DND-41 (cell line): Measurements from ENCODE around the gene P2RX2.

Experiments used
- ATAC-seq: fragments of 200-7000 bp; cut with Tn5 transposase; 3 replicates; pipeline ENCODE4 v1.9.1; 2021; ENCODE audit warnings: low read depth; ENCODE audit not compliant: insufficient read depth
- DNase-seq: peaks from one replicate; pipeline ENCODE4 v3.0.0-alpha.2; 2020
- H2AFZ ChIP-seq: 2 replicates; pipeline ENCODE4 v1.6.0; 2012; ENCODE audit warnings: low read depth, low read length
- H3K27ac ChIP-seq: 2 replicates; pipeline ENCODE4 v1.5.1; 2012; ENCODE audit warnings: low read length, inconsistent platforms
- H3K27me3 ChIP-seq: fragments of 200-600 bp; sonication (generic); 2 replicates; pipeline ENCODE4 v1.6.0; 2012; ENCODE audit warnings: low read length, mild to moderate bottlenecking, inconsistent platforms; ENCODE audit not compliant: insufficient read depth, poor library complexity
- H3K36me3 ChIP-seq: 2 replicates; pipeline ENCODE4 v1.5.1; 2012; ENCODE audit warnings: low read length, inconsistent platforms; ENCODE audit not compliant: insufficient read depth
- H3K4me1 ChIP-seq: 2 replicates; pipeline ENCODE4 v1.5.1; 2012; ENCODE audit warnings: mild to moderate bottlenecking, low read length; ENCODE audit not compliant: insufficient read depth
- H3K4me2 ChIP-seq: 2 replicates; pipeline ENCODE4 v1.6.0; 2012; ENCODE audit warnings: mild to moderate bottlenecking, moderate library complexity, low read length, inconsistent platforms; ENCODE audit not compliant: insufficient read depth
- H3K4me3 ChIP-seq, 2 experiments: fragments of 200-600 bp in 1 of 2; shearing (Covaris generic) in 1 of 2; 2 replicates each; pipeline ENCODE4 v1.5.1; 2012 to 2016; ENCODE audit warnings: inconsistent platforms in 2 of 2, low read length in 2 of 2, mild to moderate bottlenecking in 2 of 2, low read depth in 1 of 2, moderate library complexity in 1 of 2
- H3K79me2 ChIP-seq: 2 replicates; pipeline ENCODE4 v1.6.0; 2012; ENCODE audit warnings: low read length, inconsistent platforms; ENCODE audit not compliant: insufficient read depth
- H3K9ac ChIP-seq: 2 replicates; pipeline ENCODE4 v1.6.0; 2012; ENCODE audit warnings: low read depth, mild to moderate bottlenecking, inconsistent platforms, low read length, moderate library complexity
- H3K9me3 ChIP-seq: 2 replicates; pipeline ENCODE4 v1.5.1; 2012; ENCODE audit warnings: low read length, moderate library complexity, mild to moderate bottlenecking, inconsistent platforms; ENCODE audit not compliant: insufficient read depth, severe bottlenecking
- H4K20me1 ChIP-seq: 2 replicates; pipeline ENCODE4 v1.6.0; 2012; ENCODE audit warnings: low read length; ENCODE audit not compliant: insufficient read depth
- CTCF ChIP-seq: IDR thresholded peaks from 2 replicates; pipeline ENCODE4 v1.5.1; 2012; ENCODE audit warnings: borderline replicate concordance, low read length, moderate library complexity, mild to moderate bottlenecking; ENCODE audit not compliant: poor library complexity, severe bottlenecking; ENCODE audit errors: extremely low read depth
- EZH2 ChIP-seq: IDR thresholded peaks from 3 replicates; pipeline ENCODE4 v1.6.1; 2012; ENCODE audit warnings: borderline replicate concordance, low read depth, mild to moderate bottlenecking, moderate library complexity, low read length, inconsistent platforms; ENCODE audit not compliant: severe bottlenecking

Gene P2RX2

GRCh38 chr12:132578826-132579225, 39.8 kb upstream of the P2RX2 start:
- ATAC-seq, result no peak
- Histone ChIP-seq H3K36me3 (peaks cover 68% of the 10 kb centered on the region), H4K20me1 (peaks cover 14% of the 10 kb centered on the region; the same call in 1 of the 2 replicates), H3K27ac (no peak overlapping the region), H3K4me2 (no peak overlapping the region), H3K27me3 (no peaks in the 10 kb centered on the region), H3K4me3 (no peak overlapping the region), H3K9me3 (no peaks in the 10 kb centered on the region), H2AFZ (no peak overlapping the region), H3K9ac (no peak overlapping the region), H3K4me1 (no peaks in the 10 kb centered on the region), H3K79me2 (no peaks in the 10 kb centered on the region)
- TF ChIP-seq EZH2, result no peak
- no peak for TF ChIP-seq CTCF
- no peak for DNase-seq

GRCh38 chr12:132579744-132580143, 38.8 kb upstream of the P2RX2 start:
- Histone ChIP-seq H3K36me3 (peaks cover 61% of the 10 kb centered on the region), H2AFZ (no peak overlapping the region), H3K79me2 (no peaks in the 10 kb centered on the region), H3K4me3 (no peak overlapping the region), H3K9me3 (no peaks in the 10 kb centered on the region), H3K9ac (no peak overlapping the region), H4K20me1 (peaks cover 12% of the 10 kb centered on the region; the same call in 1 of the 2 replicates), H3K4me2 (no peak overlapping the region), H3K27me3 (no peaks in the 10 kb centered on the region), H3K4me1 (no peaks in the 10 kb centered on the region), H3K27ac (no peak overlapping the region)
- ATAC-seq (no peak), DNase-seq (no peak)
- TF ChIP-seq CTCF, result no peak
- TF ChIP-seq EZH2, result no peak

- Histone ChIP-seq H3K4me1 (no peaks in the 10 kb centered on the region), H3K79me2 (no peaks in the 10 kb centered on the region), H4K20me1 (peaks cover 8% of the 10 kb centered on the region; the same call in 1 of the 2 replicates), H2AFZ (no peak overlapping the region), H3K9me3 (no peaks in the 10 kb centered on the region), H3K4me2 (no peak overlapping the region), H3K36me3 (peaks cover 52% of the 10 kb centered on the region), H3K9ac (no peak overlapping the region), H3K4me3 (no peak overlapping the region), H3K27ac (no peak overlapping the region), H3K27me3 (no peaks in the 10 kb centered on the region)
- DNase-seq, result no peak
- no peak for ATAC-seq
- TF ChIP-seq CTCF (no peak), EZH2 (no peak)
Observed at GRCh38 chr12:132580701-132581292, 37.8 kb upstream of the P2RX2 start.
